GM12864 (cell line): Measurements from ENCODE around the gene LCE3D.
A peak's percentile ranks its signal among the peaks of the same experiment; 100 is the strongest.

Source experiments
- DNase-seq: peaks from one replicate; pipeline ENCODE4 v3.0.0-alpha.2; 2011; ENCODE audit warnings: low read depth
- H3K4me3 ChIP-seq: 2 replicates; pipeline ENCODE4 v1.5.1; 2011; ENCODE audit warnings: mild to moderate bottlenecking, low read depth, low read length, control low read depth
- CTCF ChIP-seq: IDR thresholded peaks from 2 replicates; pipeline ENCODE4 v1.5.1; 2011; ENCODE audit warnings: low read depth, mild to moderate bottlenecking, moderate library complexity, low read length, control low read depth, inconsistent platforms; ENCODE audit errors: missing control alignments

The LCE3D gene

DNA sequence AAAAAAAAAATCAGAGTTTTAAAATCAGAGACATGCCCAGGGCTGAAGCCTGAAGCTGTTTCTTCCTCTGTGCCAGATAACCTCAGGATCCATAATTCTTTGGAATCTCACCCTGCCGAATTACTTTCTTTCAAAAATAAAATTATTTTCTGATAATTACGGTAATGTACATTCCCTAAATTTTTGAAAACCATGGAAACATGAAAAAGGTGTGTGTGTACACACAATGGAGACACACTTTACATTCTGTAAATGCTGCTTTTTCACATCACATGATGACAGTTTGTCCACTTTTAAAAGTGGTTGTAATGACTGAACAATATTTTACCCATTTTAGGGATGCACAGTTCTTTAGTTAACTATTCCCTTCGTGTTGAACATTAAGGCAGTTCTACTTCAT is 44.5 kb downstream of the LCE3D start:
- H3K4me3 ChIP-seq: no peak overlapping the region
- DNase-seq: no peak
- TF ChIP-seq CTCF: no peak

DNA sequence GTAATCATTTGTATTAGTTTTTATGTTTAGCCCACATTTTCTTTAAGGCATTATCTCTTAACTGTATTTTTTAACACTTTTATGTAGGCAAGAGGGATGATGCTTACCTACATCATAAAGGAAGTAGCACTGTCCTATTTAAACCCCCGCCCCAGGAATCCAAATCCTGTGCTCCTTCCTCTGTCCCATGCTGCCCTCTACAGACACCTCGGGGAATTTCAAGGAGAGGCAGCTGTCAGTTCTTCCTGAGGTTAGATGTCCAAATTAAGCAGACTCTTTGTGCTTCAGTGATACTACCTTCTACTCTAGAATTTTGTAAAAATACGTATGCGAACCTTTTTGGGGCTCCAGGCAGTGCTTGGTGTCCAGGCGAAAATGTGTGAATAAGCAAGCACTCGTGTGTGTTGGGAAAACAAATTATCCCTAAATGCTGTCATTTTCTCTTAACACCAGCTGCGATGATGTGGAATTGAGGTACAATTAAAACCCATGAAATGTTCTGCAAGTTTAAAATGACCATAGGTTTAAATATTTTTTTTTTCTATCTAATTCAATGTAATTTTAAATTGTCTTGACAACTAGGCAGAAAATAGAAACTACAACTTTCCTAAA is 46.9 kb downstream of the LCE3D start:
- TF ChIP-seq CTCF: peak; percentile 79
- no peak for DNase-seq
- H3K4me3 ChIP-seq: no peak overlapping the region
